SHP77 (cell line): ENCODE results near the gene RNF166.
"Not testable (repeated sequence)": the region's sequence is repeated elsewhere in the genome, so short reads cannot be mapped to it uniquely, and the experiment has no call there.

ENCODE experiments used
- DNase-seq, 2 experiments: peaks; one replicate each; lab custom pipeline; 2025; lab: John Stamatoyannopoulos, UW

Gene RNF166

GRCh38 chr16:88673716-88674379, 32.4 kb downstream of the RNF166 start:
- DNase-seq, result no peak

- DNase-seq, result peak; percentile 61
Measured at GRCh38 chr16:88672776-88673175, 33.4 kb downstream of the RNF166 start.

GRCh38 chr16:88671806-88672205, 34.4 kb downstream of the RNF166 start:
- DNase-seq, result no peak

GRCh38 chr16:88669980-88670379, 36.2 kb downstream of the RNF166 start:
- DNase-seq, result no peak

- not testable (repeated sequence) for DNase-seq
Measured at GRCh38 chr16:88669493-88669892, 36.7 kb downstream of the RNF166 start.

- no peak for DNase-seq
Measured at GRCh38 chr16:88667461-88667860, 38.7 kb downstream of the RNF166 start.

GRCh38 chr16:88665570-88665969, 40.6 kb downstream of the RNF166 start:
- no peak for DNase-seq

GRCh38 chr16:88665148-88665547, 41.1 kb downstream of the RNF166 start:
- peak in 1 of 2 experiments; percentile 35 for DNase-seq

- DNase-seq, result peak; percentile 98 to 99
Measured at GRCh38 chr16:88662843-88663606, 43.2 kb downstream of the RNF166 start, which contains the start of gene MVD. TSS of gene MVD (minus strand) at chr16:88663091. CDS start at chr16:88663080, 11 bp downstream.

- no peak for DNase-seq
Measured at GRCh38 chr16:88662222-88662842, 43.9 kb downstream of the RNF166 start.

- no peak for DNase-seq
Measured at GRCh38 chr16:88661468-88661867, 44.7 kb downstream of the RNF166 start.

- no peak for DNase-seq
Measured at GRCh38 chr16:88659160-88659559, 47.0 kb downstream of the RNF166 start.

- no peak for DNase-seq
Measured at GRCh38 chr16:88658714-88659113, 47.5 kb downstream of the RNF166 start.

- no peak for DNase-seq
Measured at GRCh38 chr16:88657371-88657770, 48.8 kb downstream of the RNF166 start.

GRCh38 chr16:88656291-88656980, 49.8 kb downstream of the RNF166 start:
- DNase-seq, result no peak

GRCh38 chr16:88655733-88656281, 50.4 kb downstream of the RNF166 start:
- DNase-seq, result no peak

GRCh38 chr16:88655053-88655732, 51.0 kb downstream of the RNF166 start:
- DNase-seq, result no peak

GRCh38 chr16:88654363-88655052, 51.7 kb downstream of the RNF166 start:
- no peak for DNase-seq

GRCh38 chr16:88653596-88654362, 52.4 kb downstream of the RNF166 start:
- no peak for DNase-seq

- no peak for DNase-seq
Measured at GRCh38 chr16:88653101-88653500, 53.1 kb downstream of the RNF166 start.
